H7 (cell line): Measurements from ENCODE around the gene JDP2. TPM values are rescaled to one million over a fixed set of nuclear protein-coding genes. Genes with fewer than 3 reads are reported as not detected.
"Not testable (repeated sequence)": the region's sequence is repeated elsewhere in the genome, so short reads cannot be mapped to it uniquely, and the experiment has no call there.

Experiments
- DNase-seq: peaks from one replicate; pipeline ENCODE4 v3.0.0; 2012
- H3K27me3 ChIP-seq: 2 replicates; pipeline ENCODE4 v1.6.0; 2011; ENCODE audit warnings: mild to moderate bottlenecking, low read length; ENCODE audit not compliant: control insufficient read depth, insufficient read depth
- H3K36me3 ChIP-seq: replicated peaks from 2 replicates; pipeline ENCODE4 v1.5.1; 2011; ENCODE audit warnings: low read length; ENCODE audit not compliant: control insufficient read depth, insufficient read depth
- H3K4me3 ChIP-seq: 2 replicates; pipeline ENCODE4 v1.5.1; 2011; ENCODE audit warnings: low read depth, mild to moderate bottlenecking, control low read depth, low read length, moderate library complexity; ENCODE audit not compliant: insufficient read depth
- total RNA-seq: library from RNA; depleted of rRNA; stranded (reverse); fragments of >200 nt; shearing (Covaris generic); gene quantifications from 2 replicates; pipeline ENCODE4 v1.2.3, GENCODE V29; 2014; rRNA removed

Gene JDP2
- total RNA-seq = 30.2 and 37.9 TPM in 2 replicates

- Histone ChIP-seq H3K4me3 (peak within 1 kb of the TSS; percentile 82), H3K27me3 (peaks cover 17% of the 10 kb centered on the region), H3K36me3 (peaks cover 7% of the 10 kb centered on the region)
- peak; percentile 95 for DNase-seq
Measured at GRCh38 chr14:75427482-75428229, at the start of gene JDP2. TSS of gene JDP2 (plus strand) at chr14:75428022. CDS start at chr14:75437921, 9,899 bp downstream.

- H3K27me3 ChIP-seq = no peaks in the 10 kb centered on the region
- H3K36me3 ChIP-seq = no peaks in the 10 kb centered on the region
- H3K4me3 ChIP-seq = no peak overlapping the region
- peak; percentile 23 for DNase-seq
Measured at GRCh38 chr14:75379246-75379929, 48.4 kb upstream of the JDP2 start.

GRCh38 chr14:75379930-75380270, 47.9 kb upstream of the JDP2 start:
- Histone ChIP-seq H3K36me3 (no peaks in the 10 kb centered on the region), H3K4me3 (no peak overlapping the region), H3K27me3 (no peaks in the 10 kb centered on the region)
- no peak for DNase-seq

- Histone ChIP-seq H3K27me3 (no peaks in the 10 kb centered on the region), H3K4me3 (no peak overlapping the region), H3K36me3 (no peaks in the 10 kb centered on the region)
- no peak for DNase-seq
Measured at GRCh38 chr14:75380656-75381055, 47.2 kb upstream of the JDP2 start.

- Histone ChIP-seq H3K4me3 (no peak overlapping the region), H3K27me3 (no peaks in the 10 kb centered on the region), H3K36me3 (no peaks in the 10 kb centered on the region)
- peak; percentile 46 for DNase-seq
Measured at GRCh38 chr14:75381642-75382041, 46.2 kb upstream of the JDP2 start.

- DNase-seq, H3K36me3 ChIP-seq: not testable (repeated sequence)
Measured at GRCh38 chr14:75383219-75383618, 44.6 kb upstream of the JDP2 start.

GRCh38 chr14:75383721-75384120, 44.1 kb upstream of the JDP2 start:
- Histone ChIP-seq H3K4me3 (no peak overlapping the region), H3K36me3 (no peaks in the 10 kb centered on the region), H3K27me3 (no peaks in the 10 kb centered on the region)
- DNase-seq = no peak

More at GRCh38 chr14:75383219-75383618, 44.6 kb upstream of the JDP2 start:
- not testable (repeated sequence) for H3K27me3 ChIP-seq, H3K4me3 ChIP-seq

GRCh38 chr14:75389679-75390078, 38.1 kb upstream of the JDP2 start:
- no peak for DNase-seq
- no peaks in the 10 kb centered on the region for H3K27me3 ChIP-seq
- no peaks in the 10 kb centered on the region for H3K36me3 ChIP-seq
- H3K4me3 ChIP-seq = no peak overlapping the region

- no peaks in the 10 kb centered on the region for H3K36me3 ChIP-seq
- no peak overlapping the region for H3K4me3 ChIP-seq
Measured at GRCh38 chr14:75390183-75390582, 37.6 kb upstream of the JDP2 start.

GRCh38 chr14:75391953-75392352, 35.9 kb upstream of the JDP2 start:
- no peak overlapping the region for H3K4me3 ChIP-seq
- no peak for DNase-seq
- no peaks in the 10 kb centered on the region for H3K36me3 ChIP-seq
- H3K27me3 ChIP-seq = no peaks in the 10 kb centered on the region

More at GRCh38 chr14:75390183-75390582, 37.6 kb upstream of the JDP2 start:
- no peaks in the 10 kb centered on the region for H3K27me3 ChIP-seq
- no peak for DNase-seq

GRCh38 chr14:75392686-75393641, 34.9 kb upstream of the JDP2 start:
- Histone ChIP-seq H3K36me3 (no peaks in the 10 kb centered on the region), H3K4me3 (no peak overlapping the region), H3K27me3 (no peaks in the 10 kb centered on the region)
- no peak for DNase-seq

GRCh38 chr14:75393794-75394193, 34.0 kb upstream of the JDP2 start:
- Histone ChIP-seq H3K27me3 (no peaks in the 10 kb centered on the region), H3K36me3 (no peaks in the 10 kb centered on the region), H3K4me3 (no peak overlapping the region)
- DNase-seq = no peak

- Histone ChIP-seq H3K27me3 (peaks cover 1% of the 10 kb centered on the region; the same call in 1 of the 2 replicates), H3K4me3 (no peak overlapping the region), H3K36me3 (no peaks in the 10 kb centered on the region)
- no peak for DNase-seq
Measured at GRCh38 chr14:75395862-75396261, 32.0 kb upstream of the JDP2 start.

GRCh38 chr14:75399321-75399720, 28.5 kb upstream of the JDP2 start:
- DNase-seq = no peak
- Histone ChIP-seq H3K36me3 (no peaks in the 10 kb centered on the region), H3K4me3 (no peak overlapping the region), H3K27me3 (peaks cover 1% of the 10 kb centered on the region; the same call in 1 of the 2 replicates)
